GM12801 (cell line): ENCODE measurements around the gene TM9SF1.

Experiments
- CTCF ChIP-seq: IDR thresholded peaks from one replicate; pipeline ENCODE4 v1.5.1; 2011; ENCODE audit warnings: control low read depth; ENCODE audit not compliant: insufficient read length; ENCODE audit errors: extremely low read depth

TM9SF1 gene

GRCh38 chr14:24194873-24195185 is 412 bp downstream of the TM9SF1 start:
- TF ChIP-seq CTCF, result no peak

- no peak for TF ChIP-seq CTCF
Observed at GRCh38 chr14:24194186-24194872, 912 bp downstream of the TM9SF1 start.

GRCh38 chr14:24192933-24193332 is 2.3 kb downstream of the TM9SF1 start:
- TF ChIP-seq CTCF, result no peak

GRCh38 chr14:24190416-24190815 is 4.8 kb downstream of the TM9SF1 start:
- no peak for TF ChIP-seq CTCF

- TF ChIP-seq CTCF, result no peak
Observed at GRCh38 chr14:24189460-24189859, 5.8 kb downstream of the TM9SF1 start.

- TF ChIP-seq CTCF, result no peak
Observed at GRCh38 chr14:24189059-24189375, 6.2 kb downstream of the TM9SF1 start.

GRCh38 chr14:24188251-24189058 is 6.8 kb downstream of the TM9SF1 start, which contains the start of gene IPO4:
Gene IPO4 (minus strand): TSS chr14:24188816. CDS start chr14:24188787, 29 bp downstream.
- no peak for TF ChIP-seq CTCF
